GM12864 (cell line): Measurements from ENCODE around the gene SEMA7A.

Experiments
- DNase-seq: peaks from one replicate; pipeline ENCODE4 v3.0.0-alpha.2; 2011; ENCODE audit warnings: low read depth
- H3K4me3 ChIP-seq: 2 replicates; pipeline ENCODE4 v1.5.1; 2011; ENCODE audit warnings: mild to moderate bottlenecking, low read depth, low read length, control low read depth
- TF ChIP-seq, protein P1 (sequence below): IDR thresholded peaks from 2 replicates; pipeline ENCODE4 v1.5.1; 2011; ENCODE audit warnings: low read depth, mild to moderate bottlenecking, moderate library complexity, low read length, control low read depth, inconsistent platforms; ENCODE audit errors: missing control alignments

Gene SEMA7A

DNA sequence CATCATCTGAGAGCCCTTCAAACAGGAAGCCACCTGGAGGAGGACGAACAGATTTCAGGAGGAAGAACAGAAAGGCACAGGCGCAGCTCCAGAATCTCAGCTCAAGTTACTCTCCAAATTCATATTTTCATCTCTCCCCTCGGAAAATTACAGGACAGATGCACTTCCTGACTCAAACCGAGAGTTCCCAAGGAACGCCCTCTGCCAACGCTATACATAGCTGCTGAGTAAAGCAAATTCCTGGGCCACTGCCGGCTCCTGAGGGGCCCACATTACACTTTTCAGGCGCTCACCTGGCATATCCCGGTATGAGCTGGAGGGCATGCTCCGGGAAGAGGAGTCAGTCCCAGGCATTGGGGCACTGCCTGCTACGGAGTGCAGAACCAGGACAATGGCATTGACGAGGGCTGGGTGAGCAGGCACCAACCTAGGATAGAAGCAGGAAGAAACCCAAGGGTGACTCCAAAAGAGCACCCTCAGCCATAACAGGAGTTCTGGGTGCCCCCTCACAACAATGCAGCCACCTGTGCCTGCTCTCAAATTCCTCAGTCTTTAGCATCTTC, 16.0 kb upstream of the SEMA7A start:
- no peak for DNase-seq
- no peak overlapping the region for H3K4me3 ChIP-seq
- TF ChIP-seq, protein P1, sequence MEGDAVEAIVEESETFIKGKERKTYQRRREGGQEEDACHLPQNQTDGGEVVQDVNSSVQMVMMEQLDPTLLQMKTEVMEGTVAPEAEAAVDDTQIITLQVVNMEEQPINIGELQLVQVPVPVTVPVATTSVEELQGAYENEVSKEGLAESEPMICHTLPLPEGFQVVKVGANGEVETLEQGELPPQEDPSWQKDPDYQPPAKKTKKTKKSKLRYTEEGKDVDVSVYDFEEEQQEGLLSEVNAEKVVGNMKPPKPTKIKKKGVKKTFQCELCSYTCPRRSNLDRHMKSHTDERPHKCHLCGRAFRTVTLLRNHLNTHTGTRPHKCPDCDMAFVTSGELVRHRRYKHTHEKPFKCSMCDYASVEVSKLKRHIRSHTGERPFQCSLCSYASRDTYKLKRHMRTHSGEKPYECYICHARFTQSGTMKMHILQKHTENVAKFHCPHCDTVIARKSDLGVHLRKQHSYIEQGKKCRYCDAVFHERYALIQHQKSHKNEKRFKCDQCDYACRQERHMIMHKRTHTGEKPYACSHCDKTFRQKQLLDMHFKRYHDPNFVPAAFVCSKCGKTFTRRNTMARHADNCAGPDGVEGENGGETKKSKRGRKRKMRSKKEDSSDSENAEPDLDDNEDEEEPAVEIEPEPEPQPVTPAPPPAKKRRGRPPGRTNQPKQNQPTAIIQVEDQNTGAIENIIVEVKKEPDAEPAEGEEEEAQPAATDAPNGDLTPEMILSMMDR: no peak

DNA sequence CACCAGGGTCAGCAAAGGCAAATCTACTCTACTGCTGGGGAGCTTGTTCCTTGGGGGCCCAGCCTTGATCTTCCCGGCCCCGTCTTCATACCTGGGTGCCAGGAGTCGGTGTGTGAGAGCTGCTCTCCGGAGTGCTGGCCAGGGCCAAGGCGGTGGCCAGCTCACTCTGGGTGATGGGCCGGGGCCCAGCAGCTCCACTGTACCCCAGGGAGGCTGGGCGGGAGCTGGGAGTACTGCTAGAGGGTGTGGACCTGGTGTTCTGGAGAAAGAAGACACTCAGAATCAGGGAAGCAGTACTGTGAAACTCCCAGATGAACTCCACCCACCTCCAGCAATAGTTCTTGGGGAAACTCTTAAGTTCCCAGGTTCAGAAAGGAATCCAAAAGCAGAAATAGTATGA, 15.3 kb upstream of the SEMA7A start:
- TF ChIP-seq, protein P1: no peak
- no peak overlapping the region for H3K4me3 ChIP-seq
- DNase-seq: no peak

DNA sequence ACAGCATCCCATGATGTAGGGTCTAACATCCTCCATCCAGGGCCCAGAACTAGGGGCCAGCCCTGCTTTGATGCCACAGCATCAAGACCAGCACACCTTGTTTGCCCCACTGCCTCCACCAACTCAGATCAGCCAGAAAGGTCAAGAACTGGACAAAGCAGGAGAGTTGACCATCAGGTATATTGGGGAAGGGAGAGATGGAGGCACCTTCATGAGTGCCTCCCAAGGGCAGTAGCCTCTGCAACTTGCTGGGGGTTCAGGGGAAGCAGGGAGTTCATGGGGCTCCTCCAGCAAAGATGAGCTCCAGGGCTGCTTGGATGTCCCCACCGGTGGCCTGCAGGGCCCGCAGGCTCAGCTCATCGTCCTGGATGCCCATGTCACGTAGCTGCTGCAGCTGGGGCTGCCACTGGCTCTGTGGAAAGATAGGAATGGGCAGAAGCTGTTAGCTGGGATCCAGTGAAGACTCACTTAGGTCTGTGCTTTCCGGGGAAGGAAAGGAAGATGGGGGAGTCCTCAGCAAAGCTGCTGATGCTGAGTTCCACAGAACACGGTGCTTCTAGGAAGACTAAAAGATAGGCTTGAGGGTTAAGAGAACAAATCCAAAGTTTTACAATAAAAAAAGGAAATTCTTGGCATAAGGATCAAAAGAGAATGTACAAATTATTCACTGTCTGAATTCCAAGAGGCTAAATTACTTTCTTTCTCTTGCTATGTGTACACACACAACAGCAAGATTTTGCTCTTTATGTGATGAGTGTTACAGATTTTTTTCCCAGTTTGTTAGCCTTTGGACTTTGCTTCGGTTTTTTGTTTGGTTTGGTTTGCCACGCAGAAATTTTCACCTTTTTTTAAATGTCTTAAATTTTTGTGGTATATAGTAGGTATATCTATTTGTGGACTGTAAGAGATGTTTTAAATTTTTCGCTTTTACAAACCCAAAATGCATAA, 12.3 kb upstream of the SEMA7A start:
- no peak for DNase-seq
- H3K4me3 ChIP-seq: no peak overlapping the region
- TF ChIP-seq, protein P1: no peak

DNA sequence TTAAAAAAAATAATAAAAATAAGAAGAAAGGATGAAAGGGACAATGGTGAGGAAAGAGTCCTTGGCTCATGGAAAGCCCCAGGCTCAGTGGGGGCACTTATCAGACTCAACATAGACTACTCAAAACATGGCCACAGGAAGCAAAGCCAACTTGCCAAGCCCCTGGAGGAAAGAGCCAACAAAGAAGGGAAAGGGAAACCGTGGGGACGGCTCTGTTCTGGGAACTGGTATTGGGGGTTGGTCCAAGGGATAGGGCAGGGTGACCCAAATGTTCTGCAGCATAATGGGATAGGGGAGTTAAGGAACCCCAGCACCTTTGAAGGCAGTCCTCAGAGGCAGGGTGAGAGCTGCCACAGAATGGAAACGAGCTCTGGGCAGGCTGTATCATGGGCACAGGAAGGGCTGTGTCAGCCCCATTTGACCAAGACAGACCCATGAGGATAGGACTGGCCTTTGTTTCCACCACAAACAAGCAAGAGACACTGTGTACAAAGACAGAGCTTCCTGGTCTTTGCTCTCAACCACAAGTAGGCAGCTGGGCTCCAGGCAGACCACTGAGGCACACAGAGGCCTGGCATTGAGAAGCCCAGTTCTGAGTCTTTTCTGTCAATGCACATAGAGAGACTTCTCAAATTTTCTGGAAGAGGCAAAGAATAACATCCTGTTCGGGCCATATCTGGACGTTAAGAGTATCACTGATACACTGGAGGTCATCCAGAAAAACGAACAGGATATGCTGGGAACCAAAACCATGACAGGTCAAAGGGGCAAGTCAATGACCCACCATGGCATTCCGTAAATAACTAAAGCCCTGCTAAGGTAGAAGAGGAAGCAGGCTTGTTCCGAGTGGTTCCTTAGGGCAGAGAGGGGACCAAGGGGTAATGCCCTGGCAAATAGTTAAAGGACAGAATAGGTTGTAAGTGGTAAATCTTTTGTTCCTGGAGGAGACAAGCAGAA, 10.6 kb upstream of the SEMA7A start:
- DNase-seq: no peak
- H3K4me3 ChIP-seq: no peak overlapping the region
- TF ChIP-seq, protein P1: no peak

DNA sequence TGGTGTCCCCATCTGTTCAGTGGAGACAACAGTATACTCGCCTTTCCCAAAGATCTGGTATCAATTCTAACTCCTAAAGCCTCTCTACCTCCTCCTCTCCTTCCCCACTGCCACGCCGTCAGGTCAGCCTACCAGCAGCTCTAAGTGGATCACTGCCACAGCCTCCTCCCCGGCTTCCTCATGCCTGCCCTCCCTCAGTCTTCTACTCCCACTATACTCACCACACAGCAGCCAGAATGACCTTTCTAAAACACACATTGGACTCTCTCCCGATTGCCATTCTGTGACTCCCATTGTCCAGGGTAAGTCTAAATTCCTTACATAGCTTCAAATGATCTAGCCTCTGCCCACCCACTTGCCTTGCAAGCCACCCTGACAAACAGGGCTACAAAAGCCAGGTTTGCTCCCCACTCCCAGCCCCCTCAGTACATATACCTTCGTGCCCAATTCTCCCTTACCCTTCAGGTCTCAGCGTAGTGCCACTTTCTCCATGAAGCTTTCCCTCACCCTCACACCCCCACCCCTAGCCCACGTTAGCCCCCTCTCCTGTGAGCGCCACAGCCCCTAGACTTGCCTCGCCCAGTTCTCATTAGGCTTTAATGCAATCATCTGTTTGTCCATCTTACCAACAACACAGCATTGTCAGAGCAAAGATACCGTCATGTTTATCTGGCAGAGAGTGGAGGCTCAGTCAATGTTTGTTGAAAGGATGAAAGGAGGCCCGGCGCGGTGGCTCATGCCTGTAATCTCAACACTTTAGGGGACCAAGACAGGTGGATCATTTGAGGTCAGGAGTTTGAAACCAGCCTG, 9.5 kb upstream of the SEMA7A start:
- TF ChIP-seq, protein P1: no peak
- H3K4me3 ChIP-seq: no peak overlapping the region
- no peak for DNase-seq

DNA sequence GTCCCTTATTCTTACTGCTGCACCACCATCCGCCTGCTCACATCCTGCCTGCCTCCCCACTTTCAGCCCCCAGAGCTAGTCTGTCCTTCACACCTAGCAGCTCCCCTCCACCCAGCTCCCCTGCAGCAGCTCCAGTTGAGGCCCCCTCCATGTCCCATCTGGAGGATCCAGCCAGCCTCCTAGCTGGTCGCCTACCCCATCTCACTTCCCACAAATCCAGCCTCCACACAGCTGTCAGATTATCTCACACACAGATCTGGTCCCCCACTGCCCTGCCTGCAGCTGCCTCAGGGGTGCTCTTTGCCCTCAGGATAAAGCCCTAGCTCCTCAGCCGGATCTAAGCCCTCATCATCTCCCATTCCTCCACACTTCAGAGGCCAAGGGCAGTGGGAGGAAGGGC, 8.8 kb upstream of the SEMA7A start:
- no peak for DNase-seq
- TF ChIP-seq, protein P1: no peak
- no peak overlapping the region for H3K4me3 ChIP-seq
